GM18502 (cell line): ENCODE data around the gene GLI3.

Source experiments
- ATAC-seq: cut with Tn5 transposase; IDR thresholded peaks from one replicate; pipeline ENCODE4 v1.9.1; 2021; ENCODE audit warnings: mild to moderate bottlenecking; ENCODE audit not compliant: unreplicated experiment, poor library complexity

Gene GLI3

GRCh38 chr7:42152329-42153205, 84.4 kb downstream of the GLI3 start:
- ATAC-seq, result no peak

- ATAC-seq, result no peak
Measured at GRCh38 chr7:42151309-42151708, 85.7 kb downstream of the GLI3 start.

GRCh38 chr7:42145539-42145938, 91.5 kb downstream of the GLI3 start:
- no peak for ATAC-seq

- ATAC-seq, result no peak
Measured at GRCh38 chr7:42144604-42145003, 92.4 kb downstream of the GLI3 start.

GRCh38 chr7:42143711-42144600, 93.1 kb downstream of the GLI3 start:
- ATAC-seq, result no peak

GRCh38 chr7:42142089-42142488, 94.9 kb downstream of the GLI3 start:
- ATAC-seq, result no peak

- no peak for ATAC-seq
Measured at GRCh38 chr7:42139751-42140150, 97.3 kb downstream of the GLI3 start.

GRCh38 chr7:42138691-42139090, 98.3 kb downstream of the GLI3 start:
- ATAC-seq, result no peak

- ATAC-seq, result no peak
Measured at GRCh38 chr7:42137941-42138340, 99.1 kb downstream of the GLI3 start.

- ATAC-seq, result no peak
Measured at GRCh38 chr7:42137431-42137830, 99.6 kb downstream of the GLI3 start.

GRCh38 chr7:42135728-42136127, 101.3 kb downstream of the GLI3 start:
- no peak for ATAC-seq

GRCh38 chr7:42134276-42134876, 102.6 kb downstream of the GLI3 start:
- ATAC-seq, result no peak

- no peak for ATAC-seq
Measured at GRCh38 chr7:42133321-42133720, 103.7 kb downstream of the GLI3 start.

GRCh38 chr7:42128703-42129102, 108.3 kb downstream of the GLI3 start:
- no peak for ATAC-seq

GRCh38 chr7:42127232-42127622, 109.8 kb downstream of the GLI3 start:
- ATAC-seq, result no peak

GRCh38 chr7:42126475-42127231, 110.4 kb downstream of the GLI3 start:
- ATAC-seq, result no peak

- ATAC-seq, result no peak
Measured at GRCh38 chr7:42125321-42125720, 111.7 kb downstream of the GLI3 start.

- ATAC-seq, result no peak
Measured at GRCh38 chr7:42123716-42124115, 113.3 kb downstream of the GLI3 start.

GRCh38 chr7:42120191-42120590, 116.8 kb downstream of the GLI3 start:
- no peak for ATAC-seq

- no peak for ATAC-seq
Measured at GRCh38 chr7:42117201-42117600, 119.8 kb downstream of the GLI3 start.
